ENCODE results near the gene TIMP2.

- TF ChIP-seq, protein P1, sequence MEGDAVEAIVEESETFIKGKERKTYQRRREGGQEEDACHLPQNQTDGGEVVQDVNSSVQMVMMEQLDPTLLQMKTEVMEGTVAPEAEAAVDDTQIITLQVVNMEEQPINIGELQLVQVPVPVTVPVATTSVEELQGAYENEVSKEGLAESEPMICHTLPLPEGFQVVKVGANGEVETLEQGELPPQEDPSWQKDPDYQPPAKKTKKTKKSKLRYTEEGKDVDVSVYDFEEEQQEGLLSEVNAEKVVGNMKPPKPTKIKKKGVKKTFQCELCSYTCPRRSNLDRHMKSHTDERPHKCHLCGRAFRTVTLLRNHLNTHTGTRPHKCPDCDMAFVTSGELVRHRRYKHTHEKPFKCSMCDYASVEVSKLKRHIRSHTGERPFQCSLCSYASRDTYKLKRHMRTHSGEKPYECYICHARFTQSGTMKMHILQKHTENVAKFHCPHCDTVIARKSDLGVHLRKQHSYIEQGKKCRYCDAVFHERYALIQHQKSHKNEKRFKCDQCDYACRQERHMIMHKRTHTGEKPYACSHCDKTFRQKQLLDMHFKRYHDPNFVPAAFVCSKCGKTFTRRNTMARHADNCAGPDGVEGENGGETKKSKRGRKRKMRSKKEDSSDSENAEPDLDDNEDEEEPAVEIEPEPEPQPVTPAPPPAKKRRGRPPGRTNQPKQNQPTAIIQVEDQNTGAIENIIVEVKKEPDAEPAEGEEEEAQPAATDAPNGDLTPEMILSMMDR (IDR thresholded peaks at IDR 0.05) = no peak
- TF ChIP-seq POLR2AphosphoS5 (IDR thresholded peaks at IDR 0.05; ENCODE audit: low read depth, low read length) (no peak), SIN3A (IDR thresholded peaks at IDR 0.05; ENCODE audit: borderline replicate concordance, insufficient read depth, low read depth, low read length) (no peak), TCF7L2 (IDR thresholded peaks at IDR 0.05; ENCODE audit: low read depth, low read length) (no peak)
- TF ChIP-seq, protein P2, sequence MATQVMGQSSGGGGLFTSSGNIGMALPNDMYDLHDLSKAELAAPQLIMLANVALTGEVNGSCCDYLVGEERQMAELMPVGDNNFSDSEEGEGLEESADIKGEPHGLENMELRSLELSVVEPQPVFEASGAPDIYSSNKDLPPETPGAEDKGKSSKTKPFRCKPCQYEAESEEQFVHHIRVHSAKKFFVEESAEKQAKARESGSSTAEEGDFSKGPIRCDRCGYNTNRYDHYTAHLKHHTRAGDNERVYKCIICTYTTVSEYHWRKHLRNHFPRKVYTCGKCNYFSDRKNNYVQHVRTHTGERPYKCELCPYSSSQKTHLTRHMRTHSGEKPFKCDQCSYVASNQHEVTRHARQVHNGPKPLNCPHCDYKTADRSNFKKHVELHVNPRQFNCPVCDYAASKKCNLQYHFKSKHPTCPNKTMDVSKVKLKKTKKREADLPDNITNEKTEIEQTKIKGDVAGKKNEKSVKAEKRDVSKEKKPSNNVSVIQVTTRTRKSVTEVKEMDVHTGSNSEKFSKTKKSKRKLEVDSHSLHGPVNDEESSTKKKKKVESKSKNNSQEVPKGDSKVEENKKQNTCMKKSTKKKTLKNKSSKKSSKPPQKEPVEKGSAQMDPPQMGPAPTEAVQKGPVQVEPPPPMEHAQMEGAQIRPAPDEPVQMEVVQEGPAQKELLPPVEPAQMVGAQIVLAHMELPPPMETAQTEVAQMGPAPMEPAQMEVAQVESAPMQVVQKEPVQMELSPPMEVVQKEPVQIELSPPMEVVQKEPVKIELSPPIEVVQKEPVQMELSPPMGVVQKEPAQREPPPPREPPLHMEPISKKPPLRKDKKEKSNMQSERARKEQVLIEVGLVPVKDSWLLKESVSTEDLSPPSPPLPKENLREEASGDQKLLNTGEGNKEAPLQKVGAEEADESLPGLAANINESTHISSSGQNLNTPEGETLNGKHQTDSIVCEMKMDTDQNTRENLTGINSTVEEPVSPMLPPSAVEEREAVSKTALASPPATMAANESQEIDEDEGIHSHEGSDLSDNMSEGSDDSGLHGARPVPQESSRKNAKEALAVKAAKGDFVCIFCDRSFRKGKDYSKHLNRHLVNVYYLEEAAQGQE (IDR thresholded peaks at IDR 0.05; ENCODE audit: insufficient read depth in 1 of 2, low read depth in 2 of 2, low read length in 1 of 2) = no peak
These were observed 14.4 kb upstream of the TIMP2 start for GRCh38 chr17:78939615-78940014.
